Liver (tissue), 9 donors: ENCODE data around the gene KCNMA1. TPM values are rescaled to one million over a fixed set of nuclear protein-coding genes. Genes with fewer than 3 reads are reported as not detected.

ENCODE experiments used
- DNase-seq: peaks from one replicate; pipeline ENCODE4 v3.0.0-alpha.2; 2017; ENCODE audit warnings: low spot score
- H3K27ac ChIP-seq, 2 donors: one replicate each; pipeline ENCODE4 v1.7.0; 2013; ENCODE audit warnings: inconsistent platforms in 2 of 2, low read length in 2 of 2, control low read depth in 1 of 2, low read depth in 1 of 2, mild to moderate bottlenecking in 1 of 2
- H3K27me3 ChIP-seq, 4 donors: one replicate each; pipeline versions ENCODE4 v1.6.1 to v1.7.0; 2013; ENCODE audit warnings: low read length in 3 of 4, inconsistent platforms in 1 of 4, mild to moderate bottlenecking in 1 of 4, moderate library complexity in 1 of 4; ENCODE audit not compliant: control insufficient read depth in 4 of 4, insufficient read depth in 4 of 4
- H3K36me3 ChIP-seq, 4 donors: one replicate each; pipeline versions ENCODE4 v1.6.1 to v1.7.0; 2013; ENCODE audit warnings: low read length in 3 of 4, mild to moderate bottlenecking in 3 of 4, low read depth in 1 of 4, moderate library complexity in 1 of 4; ENCODE audit not compliant: control insufficient read depth in 4 of 4, insufficient read depth in 3 of 4
- H3K4me1 ChIP-seq, 4 donors: one replicate each; pipeline versions ENCODE4 v1.6.1 to v1.7.0; 2013; ENCODE audit warnings: low read length in 3 of 4, mild to moderate bottlenecking in 3 of 4, moderate library complexity in 1 of 4; ENCODE audit not compliant: control insufficient read depth in 4 of 4, insufficient read depth in 4 of 4
- H3K4me3 ChIP-seq, 3 donors: one replicate each; pipeline versions ENCODE4 v1.6.1 to v1.7.0; 2013; ENCODE audit warnings: low read length in 3 of 3, control low read depth in 1 of 3, low read depth in 1 of 3, mild to moderate bottlenecking in 1 of 3
- H3K9ac ChIP-seq, 2 donors: one replicate each; pipeline ENCODE4 v1.7.0; 2013; ENCODE audit warnings: low read length in 2 of 2, mild to moderate bottlenecking in 2 of 2, moderate library complexity in 2 of 2, control low read depth in 1 of 2, low read depth in 1 of 2
- H3K9me3 ChIP-seq, 4 donors: one replicate each; pipeline versions ENCODE4 v1.6.1 to v1.7.0; 2013; ENCODE audit warnings: low read length in 3 of 4; ENCODE audit not compliant: control insufficient read depth in 4 of 4
- EGR1 ChIP-seq, 2 donors: IDR thresholded peaks; 2 replicates each; pipeline ENCODE4 v1.6.1; 2016 to 2018; ENCODE audit warnings: antibody characterized with exemption in 2 of 2, low read depth in 2 of 2
- FOXA1 ChIP-seq: IDR thresholded peaks from 2 replicates; pipeline ENCODE4 v1.6.1; 2016; ENCODE audit warnings: antibody characterized with exemption
- FOXA2 ChIP-seq: IDR thresholded peaks from 2 replicates; pipeline ENCODE4 v1.6.1; 2016; ENCODE audit warnings: antibody characterized with exemption
- GABPA ChIP-seq, 2 donors: IDR thresholded peaks in 1 of 2; conservative IDR thresholded peaks in 1 of 2; 2 replicates each; pipeline ENCODE4 v1.6.1; 2016; ENCODE audit warnings: antibody characterized with exemption in 2 of 2, mild to moderate bottlenecking in 1 of 2, moderate library complexity in 1 of 2
- HNF4A ChIP-seq, 2 donors: conservative IDR thresholded peaks; 2 replicates each; pipeline ENCODE4 v1.6.1; 2016; ENCODE audit warnings: antibody characterized with exemption in 2 of 2, mild to moderate bottlenecking in 2 of 2
- HNF4G ChIP-seq: IDR thresholded peaks from 2 replicates; pipeline ENCODE4 v1.6.1; 2016; ENCODE audit warnings: antibody characterized with exemption
- JUND ChIP-seq, 2 donors: IDR thresholded peaks; 2 replicates each; pipeline ENCODE4 v1.6.1; 2016; ENCODE audit warnings: antibody characterized with exemption in 2 of 2
- NR2F2 ChIP-seq: IDR thresholded peaks from 2 replicates; pipeline ENCODE4 v1.6.1; 2016; ENCODE audit warnings: antibody characterized with exemption
- RAD21 ChIP-seq, 2 donors: IDR thresholded peaks; 2 replicates each; pipeline ENCODE4 v1.6.1; 2016; ENCODE audit warnings: antibody characterized with exemption in 2 of 2, mild to moderate bottlenecking in 2 of 2
- RXRA ChIP-seq, 2 donors: IDR thresholded peaks; 2 replicates each; pipeline ENCODE4 v1.6.1; 2017 to 2018; ENCODE audit warnings: antibody characterized with exemption in 2 of 2, mild to moderate bottlenecking in 1 of 2
- SP1 ChIP-seq: IDR thresholded peaks from 2 replicates; pipeline ENCODE4 v1.6.1; 2018; ENCODE audit warnings: antibody characterized with exemption, mild to moderate bottlenecking
- TAF1 ChIP-seq: conservative IDR thresholded peaks from 2 replicates; pipeline ENCODE4 v1.6.1; 2016; ENCODE audit warnings: antibody characterized with exemption, mild to moderate bottlenecking
- YY1 ChIP-seq: IDR thresholded peaks from 2 replicates; pipeline ENCODE4 v1.6.1; 2016; ENCODE audit warnings: antibody characterized with exemption, mild to moderate bottlenecking
- WGBS: extraction: QIAGEN DNeasy Blood & Tissue Kit; methylation state at CpG from one replicate; pipeline ENCODE4 v1.1.7; 2013; 5-methylcytosine and 5-hydroxymethylcytosine counted together
- polyA plus RNA-seq, 2 donors: library from polyadenylated mRNA; stranded (reverse) in 1 of 2; unstranded in 1 of 2; fragments of 200-250 nt in 1 of 2; fragments of >200 nt in 1 of 2; fragmentation: Nextera tagmentation in 1 of 2; extraction: Ambion mirVana in 1 of 2; gene quantifications; one replicate each; pipeline versions ENCODE4 v1.2.1 to v1.2.3, GENCODE V29; 2013 to 2015
- total RNA-seq, 2 donors: library from RNA; depleted of rRNA; stranded (reverse); fragments of >200 nt; gene quantifications; one replicate each; pipeline ENCODE4 v1.2.3, GENCODE V29; 2014
- TF ChIP-seq, protein P1 (sequence below): IDR thresholded peaks from 2 replicates; pipeline ENCODE4 v1.6.1; 2016; ENCODE audit warnings: antibody characterized with exemption
- TF ChIP-seq, protein P2 (sequence below): IDR thresholded peaks from 2 replicates; pipeline ENCODE4 v1.6.1; 2016; ENCODE audit warnings: antibody characterized with exemption
- TF ChIP-seq, protein P3 (sequence below): fragments of 150-350 bp; IDR thresholded peaks from 2 replicates; pipeline ENCODE4 v1.5.1; 2017; ENCODE audit warnings: improper control_type of control experiment, low read depth, low read length; ENCODE audit not compliant: missing input control
- TF ChIP-seq, protein P4 (sequence below): IDR thresholded peaks from 2 replicates; pipeline ENCODE4 v1.6.1; 2016; ENCODE audit warnings: antibody characterized with exemption
- TF ChIP-seq, protein P5 (sequence below): IDR thresholded peaks from 2 replicates; pipeline ENCODE4 v1.6.1; 2016; ENCODE audit warnings: antibody characterized with exemption, mild to moderate bottlenecking
- donor health status: healthy.
- donor health status: healthy.
- donor health status: healthy.
- donor health status: healthy.
- donor health status: healthy.

KCNMA1 gene
- total and polyA plus RNA-seq, 4 donors, result 2.5 to 9.7 (median 4.7) TPM

DNA sequence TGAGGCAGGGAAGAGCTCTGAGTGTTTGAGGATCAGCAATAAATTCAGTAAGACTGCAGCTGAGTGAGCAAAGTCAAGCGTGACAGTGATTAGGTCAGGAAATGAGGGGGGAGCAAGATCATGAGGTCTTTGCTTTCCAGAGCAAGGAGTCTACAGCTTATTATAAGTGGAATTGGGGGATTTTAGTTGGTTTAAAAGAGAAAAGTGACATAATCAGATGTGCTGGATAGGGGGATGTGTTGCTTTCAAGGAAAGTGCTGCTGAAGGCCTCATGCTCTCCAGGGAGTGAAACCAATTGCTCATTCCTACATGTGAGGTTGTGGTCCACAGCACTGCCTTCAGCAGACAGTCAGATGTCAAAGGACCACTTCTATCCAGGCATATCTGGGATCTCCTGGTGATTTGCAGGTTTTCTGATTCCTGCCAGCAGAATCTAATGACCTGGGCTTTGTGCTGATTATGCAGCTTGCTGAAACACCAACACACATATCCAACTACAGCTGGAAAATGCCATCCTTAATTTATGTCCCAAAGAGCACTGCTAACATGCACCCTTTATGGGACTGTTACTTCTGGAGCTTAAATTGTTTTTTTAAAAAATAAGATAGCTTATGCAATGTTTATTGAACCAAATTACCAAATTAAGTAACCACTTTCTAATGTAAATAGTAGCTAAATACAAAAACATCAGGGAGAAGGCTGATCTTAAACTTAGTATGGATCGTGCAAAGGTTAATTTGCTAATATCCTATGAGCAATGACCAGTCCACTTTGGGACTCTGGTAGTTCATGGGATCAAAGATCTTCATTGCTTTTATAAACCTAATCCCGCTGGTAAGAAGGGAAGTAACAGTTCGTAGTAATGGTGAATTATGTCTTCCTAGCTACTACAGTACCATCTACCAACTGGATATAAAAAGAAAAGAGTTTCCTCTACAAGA, 607.6 kb downstream of the KCNMA1 start (continued):
- TF ChIP-seq FOXA1 (no peak), FOXA2 (peak; percentile 10), TAF1 (no peak), YY1 (peak; percentile 61), RXRA (IDR thresholded peaks at IDR 0.05) (peak; percentile 57 to 82), RAD21 (IDR thresholded peaks at IDR 0.05) (peak in 1 of 2 donors; percentile 26)
- TF ChIP-seq, protein P1, sequence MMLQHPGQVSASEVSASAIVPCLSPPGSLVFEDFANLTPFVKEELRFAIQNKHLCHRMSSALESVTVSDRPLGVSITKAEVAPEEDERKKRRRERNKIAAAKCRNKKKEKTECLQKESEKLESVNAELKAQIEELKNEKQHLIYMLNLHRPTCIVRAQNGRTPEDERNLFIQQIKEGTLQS, result peak; percentile 19

DNA sequence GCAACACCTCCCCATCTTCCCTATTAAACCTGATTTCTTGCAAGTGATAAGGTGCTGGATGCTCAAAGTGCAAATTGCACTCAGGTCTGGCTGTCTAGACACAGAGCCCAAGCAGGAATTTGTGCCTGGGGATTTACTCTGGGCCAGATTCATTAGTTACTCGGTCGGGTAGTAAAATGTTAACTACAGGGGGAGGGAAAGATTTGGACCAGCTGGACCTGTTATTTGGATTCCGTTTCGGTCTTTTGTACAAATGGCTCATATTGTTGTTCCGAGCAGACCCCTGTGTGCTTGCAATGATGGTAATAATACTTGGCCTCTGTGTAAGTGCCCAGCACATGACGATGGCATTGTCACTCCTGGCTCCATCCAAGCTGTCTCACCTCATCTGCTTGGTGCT, 609.6 kb downstream of the KCNMA1 start:
- TF ChIP-seq HNF4A (conservative IDR thresholded peaks at IDR 0.05) (no peak), HNF4G (no peak), TAF1 (no peak), SP1 (no peak), EGR1 (IDR thresholded peaks at IDR 0.05; ENCODE audit: low read depth in 2 of 2) (no peak), JUND (IDR thresholded peaks at IDR 0.05) (no peak), NR2F2 (no peak), GABPA (IDR thresholded peaks at IDR 0.05 in 1 of 2, conservative IDR thresholded peaks at IDR 0.05 in 1 of 2) (no peak)
- TF ChIP-seq, protein P2, sequence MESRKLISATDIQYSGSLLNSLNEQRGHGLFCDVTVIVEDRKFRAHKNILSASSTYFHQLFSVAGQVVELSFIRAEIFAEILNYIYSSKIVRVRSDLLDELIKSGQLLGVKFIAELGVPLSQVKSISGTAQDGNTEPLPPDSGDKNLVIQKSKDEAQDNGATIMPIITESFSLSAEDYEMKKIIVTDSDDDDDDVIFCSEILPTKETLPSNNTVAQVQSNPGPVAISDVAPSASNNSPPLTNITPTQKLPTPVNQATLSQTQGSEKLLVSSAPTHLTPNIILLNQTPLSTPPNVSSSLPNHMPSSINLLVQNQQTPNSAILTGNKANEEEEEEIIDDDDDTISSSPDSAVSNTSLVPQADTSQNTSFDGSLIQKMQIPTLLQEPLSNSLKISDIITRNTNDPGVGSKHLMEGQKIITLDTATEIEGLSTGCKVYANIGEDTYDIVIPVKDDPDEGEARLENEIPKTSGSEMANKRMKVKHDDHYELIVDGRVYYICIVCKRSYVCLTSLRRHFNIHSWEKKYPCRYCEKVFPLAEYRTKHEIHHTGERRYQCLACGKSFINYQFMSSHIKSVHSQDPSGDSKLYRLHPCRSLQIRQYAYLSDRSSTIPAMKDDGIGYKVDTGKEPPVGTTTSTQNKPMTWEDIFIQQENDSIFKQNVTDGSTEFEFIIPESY, result no peak
- TF ChIP-seq, protein P3, sequence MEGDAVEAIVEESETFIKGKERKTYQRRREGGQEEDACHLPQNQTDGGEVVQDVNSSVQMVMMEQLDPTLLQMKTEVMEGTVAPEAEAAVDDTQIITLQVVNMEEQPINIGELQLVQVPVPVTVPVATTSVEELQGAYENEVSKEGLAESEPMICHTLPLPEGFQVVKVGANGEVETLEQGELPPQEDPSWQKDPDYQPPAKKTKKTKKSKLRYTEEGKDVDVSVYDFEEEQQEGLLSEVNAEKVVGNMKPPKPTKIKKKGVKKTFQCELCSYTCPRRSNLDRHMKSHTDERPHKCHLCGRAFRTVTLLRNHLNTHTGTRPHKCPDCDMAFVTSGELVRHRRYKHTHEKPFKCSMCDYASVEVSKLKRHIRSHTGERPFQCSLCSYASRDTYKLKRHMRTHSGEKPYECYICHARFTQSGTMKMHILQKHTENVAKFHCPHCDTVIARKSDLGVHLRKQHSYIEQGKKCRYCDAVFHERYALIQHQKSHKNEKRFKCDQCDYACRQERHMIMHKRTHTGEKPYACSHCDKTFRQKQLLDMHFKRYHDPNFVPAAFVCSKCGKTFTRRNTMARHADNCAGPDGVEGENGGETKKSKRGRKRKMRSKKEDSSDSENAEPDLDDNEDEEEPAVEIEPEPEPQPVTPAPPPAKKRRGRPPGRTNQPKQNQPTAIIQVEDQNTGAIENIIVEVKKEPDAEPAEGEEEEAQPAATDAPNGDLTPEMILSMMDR, result no peak
- TF ChIP-seq, protein P4, sequence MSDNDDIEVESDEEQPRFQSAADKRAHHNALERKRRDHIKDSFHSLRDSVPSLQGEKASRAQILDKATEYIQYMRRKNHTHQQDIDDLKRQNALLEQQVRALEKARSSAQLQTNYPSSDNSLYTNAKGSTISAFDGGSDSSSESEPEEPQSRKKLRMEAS, result no peak
- TF ChIP-seq, protein P5, sequence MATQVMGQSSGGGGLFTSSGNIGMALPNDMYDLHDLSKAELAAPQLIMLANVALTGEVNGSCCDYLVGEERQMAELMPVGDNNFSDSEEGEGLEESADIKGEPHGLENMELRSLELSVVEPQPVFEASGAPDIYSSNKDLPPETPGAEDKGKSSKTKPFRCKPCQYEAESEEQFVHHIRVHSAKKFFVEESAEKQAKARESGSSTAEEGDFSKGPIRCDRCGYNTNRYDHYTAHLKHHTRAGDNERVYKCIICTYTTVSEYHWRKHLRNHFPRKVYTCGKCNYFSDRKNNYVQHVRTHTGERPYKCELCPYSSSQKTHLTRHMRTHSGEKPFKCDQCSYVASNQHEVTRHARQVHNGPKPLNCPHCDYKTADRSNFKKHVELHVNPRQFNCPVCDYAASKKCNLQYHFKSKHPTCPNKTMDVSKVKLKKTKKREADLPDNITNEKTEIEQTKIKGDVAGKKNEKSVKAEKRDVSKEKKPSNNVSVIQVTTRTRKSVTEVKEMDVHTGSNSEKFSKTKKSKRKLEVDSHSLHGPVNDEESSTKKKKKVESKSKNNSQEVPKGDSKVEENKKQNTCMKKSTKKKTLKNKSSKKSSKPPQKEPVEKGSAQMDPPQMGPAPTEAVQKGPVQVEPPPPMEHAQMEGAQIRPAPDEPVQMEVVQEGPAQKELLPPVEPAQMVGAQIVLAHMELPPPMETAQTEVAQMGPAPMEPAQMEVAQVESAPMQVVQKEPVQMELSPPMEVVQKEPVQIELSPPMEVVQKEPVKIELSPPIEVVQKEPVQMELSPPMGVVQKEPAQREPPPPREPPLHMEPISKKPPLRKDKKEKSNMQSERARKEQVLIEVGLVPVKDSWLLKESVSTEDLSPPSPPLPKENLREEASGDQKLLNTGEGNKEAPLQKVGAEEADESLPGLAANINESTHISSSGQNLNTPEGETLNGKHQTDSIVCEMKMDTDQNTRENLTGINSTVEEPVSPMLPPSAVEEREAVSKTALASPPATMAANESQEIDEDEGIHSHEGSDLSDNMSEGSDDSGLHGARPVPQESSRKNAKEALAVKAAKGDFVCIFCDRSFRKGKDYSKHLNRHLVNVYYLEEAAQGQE, result no peak
- H3K27ac ChIP-seq, result no peak overlapping the region
- no peaks in the 10 kb centered on the region for H3K9me3 ChIP-seq
- H3K4me3 ChIP-seq, result no peak overlapping the region
- DNase-seq, result no peak
- H3K36me3 ChIP-seq, result no peaks in the 10 kb centered on the region
- 95% methylated on average over 6 of the region's 6 CpGs for WGBS
- no peaks in the 10 kb centered on the region for H3K27me3 ChIP-seq
- H3K9ac ChIP-seq, result no peak overlapping the region
- H3K4me1 ChIP-seq, result peaks cover 10 to 33% (median 25%) of the 10 kb centered on the region in 4 donors
